Spleen (tissue), 11 donors: ENCODE results near the gene DAZAP2. TPM values are rescaled to one million over a fixed set of nuclear protein-coding genes. Genes with fewer than 3 reads are reported as not detected.

Experiments
- DNase-seq: peaks from one replicate; pipeline ENCODE4 v3.0.0-alpha.2; 2020
- H3K27ac ChIP-seq, 8 donors: fragments of 200-600 bp; sonication (generic) in 7 of 8; 1 replicate in 4 of 8; 2 replicates in 4 of 8; pipeline versions ENCODE4 v1.5.0 to v1.8.0; 2016 to 2021; ENCODE audit warnings: inconsistent platforms in 4 of 8, mild to moderate bottlenecking in 4 of 8, moderate library complexity in 1 of 8
- H3K27me3 ChIP-seq, 7 donors: fragments of 200-600 bp; sonication (generic) in 6 of 7; replicated peaks in 1 of 7; 1 replicate in 4 of 7; 2 replicates in 3 of 7; pipeline versions ENCODE4 v1.5.0 to v1.8.0; 2016 to 2021; ENCODE audit warnings: inconsistent platforms in 3 of 7, mild to moderate bottlenecking in 1 of 7
- H3K36me3 ChIP-seq, 6 donors: fragments of 200-600 bp; sonication (generic) in 5 of 6; 1 replicate in 4 of 6; 2 replicates in 2 of 6; pipeline versions ENCODE4 v1.5.0 to v1.8.0; 2016 to 2021; ENCODE audit warnings: inconsistent platforms in 2 of 6
- H3K4me1 ChIP-seq, 6 donors: fragments of 200-600 bp; sonication (generic) in 5 of 6; 1 replicate in 3 of 6; 2 replicates in 3 of 6; pipeline versions ENCODE4 v1.5.0 to v1.8.0; 2016 to 2021; ENCODE audit warnings: inconsistent platforms in 3 of 6
- H3K4me3 ChIP-seq, 8 donors: fragments of 200-600 bp; sonication (generic) in 7 of 8; 1 replicate in 4 of 8; 2 replicates in 4 of 8; pipeline versions ENCODE4 v1.5.0 to v1.8.0; 2016 to 2021; ENCODE audit warnings: inconsistent platforms in 4 of 8, mild to moderate bottlenecking in 4 of 8, moderate library complexity in 2 of 8
- H3K9me3 ChIP-seq, 8 donors: fragments of 200-600 bp; sonication (generic) in 7 of 8; 1 replicate in 4 of 8; 2 replicates in 4 of 8; pipeline versions ENCODE4 v1.5.0 to v1.8.0; 2016 to 2021; ENCODE audit warnings: inconsistent platforms in 4 of 8
- CTCF ChIP-seq, 11 experiments: fragments of 200-600 bp in 7 of 11; fragments of 450-650 bp in 4 of 11; sonication (generic) in 4 of 11; IDR thresholded peaks in 8 of 11; conservative IDR thresholded peaks in 3 of 11; 1 replicate in 7 of 11; 2 replicates in 4 of 11; pipeline versions ENCODE4 v1.4.0 to v1.8.0; 2016 to 2021; ENCODE audit warnings: antibody characterized with exemption in 11 of 11, inconsistent platforms in 4 of 11, mild to moderate bottlenecking in 1 of 11
- POLR2A ChIP-seq, 3 donors: fragments of 450-650 bp; IDR thresholded peaks; one replicate each; pipeline ENCODE4 v1.5.1; 2017; ENCODE audit warnings: antibody characterized with exemption in 3 of 3, mild to moderate bottlenecking in 1 of 3
- POLR2AphosphoS5 ChIP-seq, 3 donors: sonication (generic); formaldehyde crosslinking; IDR thresholded peaks; one replicate each; pipeline ENCODE4 v1.5.1; 2017; ENCODE audit warnings: antibody characterized with exemption in 3 of 3
- WGBS, 5 donors: extraction: QIAGEN DNeasy Blood & Tissue Kit in 3 of 5; methylation state at CpG; one replicate each; pipeline versions ENCODE4 v1.1.5 to v1.1.7; 2013 to 2018; 5-methylcytosine and 5-hydroxymethylcytosine counted together
- intact Hi-C: fragments of 100-400 bp; cut with DNase I; formaldehyde crosslinking; loops from one replicate; pipeline ENCODE4 v1.15.0; 2023; ENCODE audit warnings: low total_unique reads
- polyA plus RNA-seq, 3 donors: library from polyadenylated mRNA; stranded (reverse); fragments of 200-250 nt; gene quantifications; one replicate each; pipeline ENCODE4 v1.2.1, GENCODE V29; 2013
- total RNA-seq, 7 donors: library from RNA; depleted of rRNA in 3 of 7; stranded (reverse); fragments of >200 nt in 3 of 7; fragmentation: NEBNext Ultra II Directional in 4 of 7; extraction: Animal tissue kit (Norgen Biotek cat#: 25700) in 4 of 7; gene quantifications; one replicate each; pipeline versions ENCODE4 v1.1.0 to v1.2.1, GENCODE V29; 2016 to 2021
- donor health status: healthy with polysubstance abuse.
- donor health status: DM: no; HTN: no; CAD: no; lungs with moderate emphysema.
- donor health status: DM: no; HTN: no; CAD: no.
- donor health status: Bipolar disorder and iron deficiency.
- donor health status: healthy.
- donor health status: DM: no; HTN: no; CAD: no.
- donor health status: DM: yes; HTN: yes; CAD: no.

Gene DAZAP2
- total and polyA plus RNA-seq, 10 donors: 181 to 493 (median 292) TPM

- 86 to 97% (median 91%) methylated on average over 7 of the region's 7 CpGs for WGBS, 5 donors
- no peak for DNase-seq
- TF ChIP-seq POLR2A (IDR thresholded peaks at IDR 0.05): no peak
- no peak for TF ChIP-seq CTCF (IDR thresholded peaks at IDR 0.05 in 8 of 11, conservative IDR thresholded peaks at IDR 0.05 in 3 of 11)
- no peak for TF ChIP-seq POLR2AphosphoS5 (IDR thresholded peaks at IDR 0.05)
Observed at GRCh38 chr12:51208016-51208660, 30.5 kb upstream of the DAZAP2 start.

GRCh38 chr12:51209259-51209658, 29.4 kb upstream of the DAZAP2 start:
- intact Hi-C loops: no loop called here
- WGBS, 5 donors: 93 to 98% (median 96%) methylated on average over 2 of the region's 2 CpGs
- Histone ChIP-seq H3K27ac (no peak overlapping the region), H3K36me3 (peaks cover 0 to 25% (median 0%) of the 10 kb centered on the region in 6 donors), H3K27me3 (no peaks in the 10 kb centered on the region), H3K4me3 (no peak overlapping the region), H3K9me3 (no peaks in the 10 kb centered on the region), H3K4me1 (no peaks in the 10 kb centered on the region)
- TF ChIP-seq CTCF (IDR thresholded peaks at IDR 0.05 in 8 of 11, conservative IDR thresholded peaks at IDR 0.05 in 3 of 11) (no peak), POLR2AphosphoS5 (IDR thresholded peaks at IDR 0.05) (no peak), POLR2A (IDR thresholded peaks at IDR 0.05) (no peak)
- no peak for DNase-seq

More at GRCh38 chr12:51208016-51208660, 30.5 kb upstream of the DAZAP2 start:
- Histone ChIP-seq H3K27ac (no peak overlapping the region), H3K4me1 (no peaks in the 10 kb centered on the region), H3K4me3 (no peak overlapping the region), H3K27me3 (no peaks in the 10 kb centered on the region), H3K36me3 (peaks cover 0 to 29% (median 0%) of the 10 kb centered on the region in 6 donors), H3K9me3 (no peaks in the 10 kb centered on the region)
- intact Hi-C loops: no loop called here

GRCh38 chr12:51210690-51211395, 27.8 kb upstream of the DAZAP2 start:
- Histone ChIP-seq H3K9me3 (no peaks in the 10 kb centered on the region), H3K4me1 (peaks cover 0 to 4% (median 0%) of the 10 kb centered on the region in 6 donors), H3K36me3 (peaks cover 0 to 27% (median 0%) of the 10 kb centered on the region in 6 donors), H3K4me3 (no peak overlapping the region), H3K27me3 (no peaks in the 10 kb centered on the region), H3K27ac (no peak overlapping the region)
- intact Hi-C loops: no loop called here
- no peak for TF ChIP-seq POLR2A (IDR thresholded peaks at IDR 0.05)
- no peak for TF ChIP-seq CTCF (IDR thresholded peaks at IDR 0.05 in 8 of 11, conservative IDR thresholded peaks at IDR 0.05 in 3 of 11)
- TF ChIP-seq POLR2AphosphoS5 (IDR thresholded peaks at IDR 0.05): no peak
- 67 to 84% (median 77%) methylated on average over 2 of the region's 2 CpGs for WGBS, 5 donors
- no peak for DNase-seq

GRCh38 chr12:51214895-51215294, 23.7 kb upstream of the DAZAP2 start:
- Histone ChIP-seq H3K27me3 (no peaks in the 10 kb centered on the region), H3K4me3 (no peak overlapping the region), H3K36me3 (peaks cover 0 to 18% (median 0%) of the 10 kb centered on the region in 6 donors), H3K27ac (no peak overlapping the region), H3K4me1 (peaks cover 6 to 30% (median 26%) of the 10 kb centered on the region in 6 donors), H3K9me3 (no peaks in the 10 kb centered on the region)
- no peak for TF ChIP-seq CTCF (IDR thresholded peaks at IDR 0.05 in 8 of 11, conservative IDR thresholded peaks at IDR 0.05 in 3 of 11)
- TF ChIP-seq POLR2A (IDR thresholded peaks at IDR 0.05): no peak
- no peak for TF ChIP-seq POLR2AphosphoS5 (IDR thresholded peaks at IDR 0.05)
- WGBS, 5 donors: 95 to 98% (median 96%) methylated on average over 5 of the region's 5 CpGs
- DNase-seq: no peak
- intact Hi-C loops: no loop called here
